Hematopoietic multipotent progenitor cell treated with erythropoietin and hydrocortisone succinate and interleukin-3 and kit ligand, for 4 days (in vitro differentiated cells): ENCODE data around the gene INSRR.

Source experiments
- DNase-seq: peaks from one replicate; pipeline ENCODE4 v3.0.0-alpha.2; 2015

INSRR gene

DNA sequence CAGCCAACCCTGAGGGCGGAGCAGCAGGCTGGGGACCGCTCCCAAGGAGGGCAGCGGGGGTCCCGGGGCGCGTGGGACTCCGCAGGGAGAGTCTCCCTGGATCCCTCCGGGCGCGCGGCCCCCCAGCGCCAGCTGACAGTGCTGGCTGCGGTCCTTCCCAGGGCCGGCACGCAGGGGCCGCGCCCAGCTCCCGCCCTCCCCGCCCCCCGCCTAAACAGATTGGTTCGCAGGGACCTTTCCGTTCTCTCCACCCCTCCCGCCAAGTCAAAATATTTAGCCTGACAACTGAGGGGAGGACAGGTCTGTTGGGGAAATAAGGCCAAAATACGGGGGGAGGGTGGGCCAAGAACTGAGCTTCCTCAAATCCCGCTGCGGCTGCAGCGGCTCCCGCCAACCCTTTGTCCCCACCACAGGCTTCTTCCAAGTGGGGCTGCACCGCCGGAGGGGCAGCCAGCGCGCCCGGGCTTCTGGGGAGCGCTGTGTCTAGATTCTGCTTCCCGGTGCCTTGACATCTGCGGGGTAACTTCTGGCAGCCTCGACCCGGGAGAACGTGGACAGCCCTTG, at the start of gene INSRR:
INSRR (minus strand) TSS at position 159 of the 564 bp plus-strand sequence. CDS start 496 bp downstream, outside the sequence.
- DNase-seq: peak; percentile 54

- DNase-seq: no peak
Observed at GRCh38 chr1:156908541-156908940, 49.6 kb upstream of the INSRR start.

- no peak for DNase-seq
Observed at GRCh38 chr1:156906206-156906906, 47.4 kb upstream of the INSRR start.

- DNase-seq: no peak
Observed at GRCh38 chr1:156905651-156906050, 46.7 kb upstream of the INSRR start.

DNA sequence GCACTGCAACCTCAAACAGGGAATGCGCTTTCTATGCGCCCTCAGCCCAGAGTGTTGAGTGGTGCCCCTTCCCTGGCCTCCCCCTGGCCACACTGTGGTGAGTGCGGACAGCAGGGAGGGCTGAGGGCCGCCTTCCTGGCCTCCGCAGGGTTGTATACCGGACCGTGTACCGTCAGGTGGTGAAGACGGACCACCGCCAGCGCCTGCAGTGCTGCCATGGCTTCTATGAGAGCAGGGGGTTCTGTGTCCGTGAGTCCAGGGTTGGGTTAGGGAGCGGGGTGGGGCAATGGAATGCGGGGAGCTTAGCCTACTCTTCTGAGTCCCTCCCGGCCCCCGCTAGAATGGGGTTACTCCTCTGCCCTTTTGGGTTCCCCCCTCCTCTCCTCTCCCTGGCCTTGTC, 46.3 kb upstream of the INSRR start:
- no peak for DNase-seq

DNA sequence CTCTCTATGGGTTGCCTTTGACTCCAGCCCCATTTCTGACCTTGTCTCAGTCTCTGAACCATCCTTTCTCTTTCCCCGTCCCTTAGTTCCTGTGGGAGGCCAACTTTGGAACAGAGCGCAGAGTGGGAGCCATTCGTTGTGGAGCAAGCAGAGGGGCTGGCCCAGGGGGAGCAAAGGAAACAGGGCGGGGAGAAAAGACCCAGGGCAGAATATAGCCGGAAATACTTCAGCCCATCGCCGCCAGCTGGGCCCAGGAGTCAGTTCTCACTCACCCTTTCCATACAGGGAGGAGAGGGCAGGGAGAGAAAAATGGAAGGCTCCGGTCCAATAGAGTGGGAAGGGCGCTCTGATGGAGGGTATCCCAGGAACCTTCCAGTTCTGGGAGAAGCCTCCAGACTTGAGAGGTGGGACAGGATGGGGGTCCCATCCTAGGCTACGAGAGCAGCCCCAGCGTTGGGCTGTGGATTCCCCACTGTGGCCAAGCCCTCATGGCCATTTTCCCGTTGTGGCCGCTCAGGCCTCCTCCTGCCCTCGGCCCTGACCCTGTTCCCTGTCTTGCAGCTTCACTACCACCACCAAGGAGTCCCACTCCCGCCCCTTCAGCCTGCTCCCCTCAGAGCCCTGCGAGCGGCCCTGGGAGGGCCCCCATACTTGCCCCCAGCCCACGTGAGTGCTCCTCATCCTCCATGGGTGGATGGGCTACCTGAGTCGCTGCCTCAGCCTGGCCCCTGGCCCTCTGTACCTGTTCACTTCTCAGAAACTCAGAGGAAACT, 45.5 kb upstream of the INSRR start:
- DNase-seq: no peak

DNA sequence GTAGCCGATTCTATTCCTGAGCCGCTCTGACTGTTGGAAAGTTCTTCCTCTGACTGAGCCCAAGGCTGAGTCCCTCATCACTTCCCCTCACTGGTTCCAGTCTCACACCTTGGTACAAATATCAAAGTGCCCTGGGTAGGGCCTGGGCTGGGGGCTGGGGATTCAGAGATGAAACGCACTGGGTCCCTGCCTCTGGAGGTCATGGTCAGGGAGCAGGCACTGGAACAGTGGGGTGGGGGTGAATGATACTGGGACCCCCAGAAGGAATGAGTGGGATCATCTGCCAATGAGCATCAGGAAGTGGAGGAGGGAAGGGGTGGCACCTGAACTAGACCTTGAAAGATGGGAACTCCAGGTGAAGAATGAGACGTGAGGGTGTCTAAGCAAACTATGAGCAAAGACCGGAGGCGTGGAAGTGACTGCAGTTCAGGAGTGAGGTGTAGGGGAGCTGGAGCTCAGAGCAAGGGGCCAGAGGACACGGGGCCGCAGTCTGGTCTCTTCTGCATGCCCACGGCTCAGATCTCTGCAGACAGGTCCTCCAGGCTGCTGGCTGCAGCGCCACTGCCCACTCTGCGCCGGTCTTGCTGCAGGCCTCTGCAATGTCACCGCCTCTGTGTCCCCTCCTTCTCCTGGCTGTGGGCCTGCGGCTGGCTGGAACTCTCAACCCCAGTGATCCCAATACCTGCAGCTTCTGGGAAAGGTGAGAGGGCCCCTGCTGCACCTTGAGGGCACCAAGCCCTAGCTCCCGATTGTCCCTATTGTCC, 44.6 kb upstream of the INSRR start:
- no peak for DNase-seq

- DNase-seq: no peak
Observed at GRCh38 chr1:156901966-156902915, 43.3 kb upstream of the INSRR start.

DNA sequence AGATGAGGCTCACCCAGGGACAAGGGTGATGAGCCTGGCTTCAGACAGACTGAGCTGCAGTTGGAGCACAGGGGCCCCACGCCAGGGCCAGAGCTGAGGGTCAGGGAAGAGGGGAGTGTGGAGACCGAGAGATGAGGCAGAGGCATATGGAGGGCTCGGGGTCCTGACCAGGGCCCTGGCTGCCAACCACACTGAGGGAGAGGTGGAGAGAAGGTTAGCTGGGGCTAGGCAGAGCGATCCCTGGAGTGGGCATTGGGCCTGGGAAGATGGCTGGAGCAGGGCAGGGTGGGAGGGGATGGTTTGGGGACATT, 42.6 kb upstream of the INSRR start:
- no peak for DNase-seq

- DNase-seq: no peak
Observed at GRCh38 chr1:156900896-156901589, 42.1 kb upstream of the INSRR start.

GRCh38 chr1:156899956-156900718, 41.2 kb upstream of the INSRR start:
- DNase-seq: no peak

DNA sequence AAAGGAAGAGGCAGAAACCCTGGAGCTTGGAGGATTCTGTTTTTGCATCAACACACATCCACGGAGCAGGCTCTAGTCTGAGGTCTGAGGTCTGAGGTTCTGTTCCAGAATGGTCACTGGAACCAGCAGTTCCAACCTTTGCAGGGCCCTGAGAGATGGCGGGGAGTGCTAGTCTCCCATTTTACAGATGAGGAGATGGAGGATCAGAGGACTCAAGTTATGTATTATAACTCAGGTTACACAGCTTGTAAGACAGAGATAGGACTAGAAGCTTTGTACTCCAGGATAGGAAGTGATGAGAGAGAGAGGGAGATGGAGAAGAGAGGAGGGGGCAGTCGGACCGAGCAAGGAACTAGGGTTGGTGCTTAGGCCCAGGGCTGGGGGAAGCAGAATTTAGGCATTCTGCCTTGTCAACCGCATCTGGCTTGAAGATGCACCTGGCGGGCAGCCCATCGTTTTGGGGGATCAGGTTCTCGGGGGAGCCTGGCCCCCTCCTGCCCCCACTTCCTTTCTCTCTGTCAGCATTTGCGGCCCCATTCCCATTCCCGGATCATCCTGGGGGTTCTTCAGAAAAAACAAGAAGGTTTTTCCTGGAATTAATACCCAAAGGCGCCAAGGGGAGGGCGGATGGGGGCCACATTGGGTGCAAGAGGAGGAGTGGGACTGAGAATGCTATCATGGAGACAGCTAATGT, 40.2 kb upstream of the INSRR start:
- no peak for DNase-seq

DNA sequence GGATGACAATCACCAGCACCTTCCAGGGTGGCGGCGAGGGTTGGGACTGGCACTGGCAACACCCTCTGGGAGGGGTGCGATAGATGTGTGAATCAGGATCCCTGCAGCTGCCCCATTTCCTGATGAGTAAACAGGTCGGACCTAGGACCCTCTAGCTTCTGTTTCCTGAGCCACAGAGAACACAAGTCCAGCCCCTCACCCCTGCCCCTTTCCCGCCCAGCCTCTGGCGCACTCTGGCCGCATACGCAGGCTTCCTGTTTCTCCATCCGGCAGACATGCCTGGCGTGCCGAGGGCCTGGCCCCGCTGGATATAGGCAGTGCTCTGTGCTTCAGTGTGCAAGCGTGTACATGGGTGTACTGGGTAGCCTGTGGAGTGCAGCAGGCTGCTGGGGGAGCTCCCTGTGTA, 39.2 kb upstream of the INSRR start:
- peak; percentile 89 for DNase-seq

DNA sequence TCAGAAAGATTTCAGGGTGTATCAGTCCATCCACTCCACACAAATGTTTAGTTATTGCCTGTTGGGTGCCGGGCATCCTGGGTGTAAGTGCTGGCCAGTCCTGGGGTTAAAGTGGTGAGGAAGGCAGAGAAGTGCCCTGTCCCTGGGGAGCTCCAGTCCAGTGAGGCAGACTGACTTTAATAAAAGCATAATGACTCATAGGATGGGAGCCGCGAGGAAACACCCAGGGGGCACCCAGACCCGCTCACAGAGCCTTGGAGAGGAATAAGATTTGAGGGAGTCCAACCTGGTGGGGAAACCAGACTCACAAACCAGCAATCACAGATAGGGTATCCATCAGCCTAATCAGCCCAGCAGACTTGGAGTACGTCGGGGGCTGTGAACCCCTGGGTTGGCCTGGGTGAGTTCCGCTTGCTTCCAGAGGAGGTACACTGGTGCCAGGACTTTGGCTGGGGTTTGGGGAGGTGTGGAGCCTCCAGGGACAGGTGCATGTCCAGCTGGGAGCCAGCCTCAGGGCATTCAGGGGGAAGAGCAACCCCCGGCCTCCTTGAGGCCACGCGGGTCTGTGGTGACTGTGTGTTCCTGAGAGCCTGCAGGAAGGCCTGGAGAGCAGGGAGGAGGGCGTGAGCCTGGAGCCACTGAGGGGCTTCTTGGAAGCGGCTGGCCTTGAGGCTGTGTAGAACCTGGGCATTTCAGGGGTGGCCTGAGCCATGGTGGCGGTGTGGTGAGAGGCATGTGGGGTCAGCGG, 38.3 kb upstream of the INSRR start:
- DNase-seq: no peak

GRCh38 chr1:156896490-156897033, 37.6 kb upstream of the INSRR start:
- no peak for DNase-seq

DNA sequence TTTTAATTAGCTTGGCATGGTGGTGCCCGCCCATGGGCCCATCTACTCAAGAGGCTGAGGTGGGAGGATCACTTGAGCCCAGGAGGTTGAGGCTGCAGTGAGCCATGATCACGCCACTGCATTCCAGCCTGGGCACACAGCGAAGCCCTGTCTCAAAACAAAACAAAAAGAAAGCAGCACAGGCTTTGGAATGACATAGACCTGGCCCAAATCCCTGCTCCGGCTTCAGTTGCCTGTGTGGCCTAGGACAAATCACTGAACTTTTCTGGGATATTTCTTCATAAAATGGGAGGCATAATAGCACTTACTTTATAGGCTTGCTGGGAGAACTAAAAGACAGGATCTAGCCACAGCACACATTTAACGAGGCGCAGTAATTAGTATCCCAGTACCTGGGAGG, 37.0 kb upstream of the INSRR start:
- no peak for DNase-seq

DNA sequence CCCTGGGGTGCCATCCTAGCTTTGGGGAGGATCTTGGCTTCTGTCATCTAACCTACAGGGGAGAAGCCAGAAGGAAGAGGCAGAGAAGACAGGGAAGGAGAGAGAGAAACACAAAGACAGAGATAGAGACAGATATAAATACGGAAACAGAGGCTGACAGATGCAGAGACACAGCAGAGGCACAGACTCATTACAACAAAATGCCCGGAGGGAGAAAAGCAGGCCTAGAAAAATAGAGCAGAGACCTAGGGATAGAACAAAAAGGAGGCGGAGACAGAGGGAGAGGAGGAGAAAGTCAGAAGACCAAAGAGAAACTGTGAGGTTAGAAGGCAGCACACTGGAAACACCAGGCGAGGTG, 36.5 kb upstream of the INSRR start:
- peak; percentile 58 for DNase-seq

- DNase-seq: peak; percentile 97
Observed at GRCh38 chr1:156894711-156895454, 36.0 kb upstream of the INSRR start.

DNA sequence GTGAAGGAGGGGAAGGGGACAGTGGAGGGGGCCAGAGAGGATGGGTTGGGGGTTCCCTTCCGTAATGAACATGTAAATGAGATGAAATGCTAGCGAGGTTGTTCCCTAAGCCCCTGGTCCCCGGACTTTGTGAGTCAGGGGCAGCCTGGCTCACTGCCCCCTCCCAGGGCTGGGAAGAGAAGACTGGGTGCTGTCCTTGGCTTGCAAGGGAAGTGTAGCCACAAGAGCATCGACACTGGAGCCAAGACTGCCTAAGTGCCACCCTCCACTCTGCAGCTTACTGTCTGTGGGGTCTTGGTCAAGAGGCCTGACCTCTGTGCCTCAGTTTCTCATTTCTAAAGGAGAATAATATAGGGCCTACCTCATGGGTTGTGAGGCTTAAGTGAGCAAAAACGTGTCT, 35.1 kb upstream of the INSRR start:
- no peak for DNase-seq
